ENCODE data around the gene CREB5. TPM values are rescaled to one million over a fixed set of nuclear protein-coding genes. Genes with fewer than 3 reads are reported as not detected.

CREB5 gene
- total RNA-seq, 1 donor from 2014 or later: 10.3 TPM

DNA sequence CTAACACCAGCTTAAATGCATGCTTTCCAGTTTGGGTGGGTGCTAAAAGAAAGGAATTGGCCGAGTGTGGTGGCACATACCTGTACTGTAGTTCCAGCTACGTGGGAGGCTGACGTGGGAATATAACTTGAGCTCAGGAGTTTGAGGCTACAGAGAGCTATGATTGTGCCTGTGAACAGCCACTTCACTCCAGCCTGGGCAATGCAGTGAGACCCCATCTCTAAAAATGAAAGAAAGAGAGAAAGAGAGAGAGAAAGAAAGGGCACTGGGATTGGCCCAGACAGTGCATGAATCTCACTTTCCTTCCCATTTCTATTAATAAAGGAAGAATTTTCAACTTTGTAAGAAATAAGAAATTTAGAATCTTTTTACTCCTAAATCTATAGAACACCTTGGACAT is 265.4 kb downstream of the CREB5 start:
- Histone ChIP-seq H3K36me3 (no peaks in the 10 kb centered on the region), H3K4me3 (no peak overlapping the region), H3K9me3 (no peaks in the 10 kb centered on the region), H3K4me1 (no peaks in the 10 kb centered on the region), H3K27ac (no peak overlapping the region), H3K27me3 (ENCODE audit: low read depth) (no peaks in the 10 kb centered on the region)
- DNase-seq (no peak), ATAC-seq (no peak)
- intact Hi-C loops (cut with DNase I): no loop called here
- TF ChIP-seq, protein P1, sequence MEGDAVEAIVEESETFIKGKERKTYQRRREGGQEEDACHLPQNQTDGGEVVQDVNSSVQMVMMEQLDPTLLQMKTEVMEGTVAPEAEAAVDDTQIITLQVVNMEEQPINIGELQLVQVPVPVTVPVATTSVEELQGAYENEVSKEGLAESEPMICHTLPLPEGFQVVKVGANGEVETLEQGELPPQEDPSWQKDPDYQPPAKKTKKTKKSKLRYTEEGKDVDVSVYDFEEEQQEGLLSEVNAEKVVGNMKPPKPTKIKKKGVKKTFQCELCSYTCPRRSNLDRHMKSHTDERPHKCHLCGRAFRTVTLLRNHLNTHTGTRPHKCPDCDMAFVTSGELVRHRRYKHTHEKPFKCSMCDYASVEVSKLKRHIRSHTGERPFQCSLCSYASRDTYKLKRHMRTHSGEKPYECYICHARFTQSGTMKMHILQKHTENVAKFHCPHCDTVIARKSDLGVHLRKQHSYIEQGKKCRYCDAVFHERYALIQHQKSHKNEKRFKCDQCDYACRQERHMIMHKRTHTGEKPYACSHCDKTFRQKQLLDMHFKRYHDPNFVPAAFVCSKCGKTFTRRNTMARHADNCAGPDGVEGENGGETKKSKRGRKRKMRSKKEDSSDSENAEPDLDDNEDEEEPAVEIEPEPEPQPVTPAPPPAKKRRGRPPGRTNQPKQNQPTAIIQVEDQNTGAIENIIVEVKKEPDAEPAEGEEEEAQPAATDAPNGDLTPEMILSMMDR (IDR thresholded peaks at IDR 0.05): no peak

- Histone ChIP-seq H3K36me3 (no peaks in the 10 kb centered on the region), H3K4me1 (no peaks in the 10 kb centered on the region), H3K9me3 (no peaks in the 10 kb centered on the region), H3K27ac (no peak overlapping the region), H3K27me3 (ENCODE audit: low read depth) (no peaks in the 10 kb centered on the region), H3K4me3 (no peak overlapping the region)
- TF ChIP-seq, protein P1 (IDR thresholded peaks at IDR 0.05): no peak
- intact Hi-C loops (cut with DNase I): no loop called here
- ATAC-seq (no peak), DNase-seq (no peak)
Observed at GRCh38 chr7:28678431-28678965, 266.2 kb downstream of the CREB5 start.

DNA sequence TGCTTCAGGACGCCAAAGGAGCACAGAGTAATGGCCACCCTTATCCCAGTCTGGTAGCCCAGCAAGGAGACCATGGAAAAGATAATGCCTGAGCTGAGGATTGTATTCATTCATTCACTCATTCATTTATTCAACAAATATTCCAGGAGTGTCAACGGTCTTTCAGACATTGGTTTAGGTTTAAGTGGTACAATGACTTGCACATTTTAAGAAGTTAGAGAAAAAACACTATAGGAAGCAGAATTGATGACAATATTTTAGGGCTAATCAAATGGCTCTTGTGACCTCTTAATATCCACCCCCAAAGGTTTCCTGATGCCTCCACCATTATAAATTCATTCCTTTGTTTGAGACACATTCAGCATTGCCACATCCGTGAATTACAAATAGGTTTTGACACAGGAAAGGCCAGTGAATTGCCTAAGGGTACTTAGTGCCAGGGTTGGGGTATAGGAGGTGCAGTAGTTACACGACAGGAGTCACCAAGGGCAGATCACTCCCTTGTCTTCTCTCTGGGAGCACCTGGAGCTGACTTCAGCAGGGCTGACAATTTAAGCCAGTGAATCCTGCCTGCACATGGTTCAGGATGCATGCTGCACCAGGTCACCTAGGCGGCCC is 269.5 kb downstream of the CREB5 start:
- no peak for ATAC-seq
- TF ChIP-seq, protein P1 (IDR thresholded peaks at IDR 0.05): no peak
- H3K4me3 ChIP-seq: no peak overlapping the region
- intact Hi-C loops (cut with DNase I): no loop called here
- peaks cover 24% of the 10 kb centered on the region for H3K4me1 ChIP-seq
- H3K9me3 ChIP-seq: no peaks in the 10 kb centered on the region
- no peaks in the 10 kb centered on the region for H3K36me3 ChIP-seq
- no peaks in the 10 kb centered on the region for H3K27me3 ChIP-seq (ENCODE audit: low read depth)
- DNase-seq: no peak
- no peak overlapping the region for H3K27ac ChIP-seq

DNA sequence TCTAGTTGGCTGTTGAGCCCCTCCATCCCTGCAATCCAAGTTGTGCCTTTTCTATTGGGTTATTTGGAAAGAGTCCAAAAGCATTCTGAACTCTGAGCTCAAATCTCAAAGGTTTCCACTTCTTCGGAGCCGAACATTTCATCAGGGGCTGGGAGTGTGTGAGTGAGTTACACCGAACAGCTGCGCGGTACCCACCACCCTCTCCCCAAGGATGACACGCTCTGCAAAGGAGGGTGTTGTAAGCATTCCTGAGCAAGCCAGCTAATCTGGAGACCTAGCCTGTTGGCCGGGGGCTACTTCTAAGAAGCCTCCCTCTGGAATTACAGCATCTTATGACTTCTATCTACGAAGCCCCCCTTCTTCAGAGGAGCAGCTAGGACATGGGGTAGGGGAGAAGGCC is 270.5 kb downstream of the CREB5 start:
- no peaks in the 10 kb centered on the region for H3K27me3 ChIP-seq (ENCODE audit: low read depth)
- no peak overlapping the region for H3K4me3 ChIP-seq
- no peaks in the 10 kb centered on the region for H3K9me3 ChIP-seq
- ATAC-seq (no peak), DNase-seq (no peak)
- TF ChIP-seq, protein P1 (IDR thresholded peaks at IDR 0.05): no peak
- intact Hi-C loops (cut with DNase I): no loop called here
- no peak overlapping the region for H3K27ac ChIP-seq
- no peaks in the 10 kb centered on the region for H3K36me3 ChIP-seq
- peaks cover 34% of the 10 kb centered on the region for H3K4me1 ChIP-seq

DNA sequence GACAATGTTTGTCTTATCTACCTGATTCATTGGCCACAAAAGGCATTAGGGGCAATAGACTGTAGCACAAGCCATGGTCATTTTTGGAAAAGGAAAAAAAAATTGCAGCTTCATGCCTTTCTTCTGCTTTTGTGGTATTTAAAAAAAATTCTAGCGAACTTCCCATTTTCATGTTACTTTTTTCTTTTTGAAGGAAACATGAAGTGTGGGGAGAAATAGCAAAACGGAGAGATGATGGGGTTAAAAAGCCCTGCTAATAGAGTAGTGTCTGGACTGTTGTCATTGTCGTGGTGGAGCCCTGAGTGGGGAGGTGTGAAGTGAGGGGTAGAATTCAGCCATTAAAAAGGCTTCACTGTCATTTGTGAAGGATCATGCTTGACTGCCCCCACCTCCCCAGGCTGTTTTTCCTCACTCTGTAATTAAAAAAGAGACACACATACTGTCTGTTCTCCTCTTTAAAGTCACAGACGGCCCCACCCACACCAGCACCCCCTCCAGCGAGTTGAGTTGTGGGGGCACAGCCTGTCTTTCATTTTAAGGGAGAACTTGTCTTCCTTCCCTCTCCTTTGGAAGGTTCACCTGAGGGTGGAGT is 272.4 kb downstream of the CREB5 start:
- DNase-seq: no peak
- Histone ChIP-seq H3K4me1 (peaks cover 39% of the 10 kb centered on the region), H3K36me3 (no peaks in the 10 kb centered on the region), H3K27ac (peak overlapping the region; percentile 82), H3K9me3 (no peaks in the 10 kb centered on the region), H3K4me3 (no peak overlapping the region), H3K27me3 (ENCODE audit: low read depth) (no peaks in the 10 kb centered on the region)
- ATAC-seq: no peak
- TF ChIP-seq, protein P1 (IDR thresholded peaks at IDR 0.05): no peak
- intact Hi-C loops (cut with DNase I): no loop called here

Measured in lower lobe of right lung (tissue), 2 donors.